ENCODE data around the gene PHKB. TPM values are rescaled to one million over a fixed set of nuclear protein-coding genes. Genes with fewer than 3 reads are reported as not detected.

Gene PHKB
- total RNA-seq, 1 donor from 2014 or later, result 44.5 TPM

- H3K27me3 ChIP-seq (ENCODE audit: control insufficient read depth, insufficient read depth, low read length), result no peaks in the 10 kb centered on the region
- FAIRE-seq, result no peak
- H3K4me3 ChIP-seq (ENCODE audit: low read depth, low read length), result no peak overlapping the region
- DNase-seq (ENCODE audit: low read depth), result no peak
- TF ChIP-seq CTCF (IDR thresholded peaks at IDR 0.05; ENCODE audit: insufficient read depth, low read length, severe bottlenecking), result no peak
- H3K36me3 ChIP-seq (ENCODE audit: control insufficient read depth, insufficient read depth, low read length), result peaks cover 9% of the 10 kb centered on the region
These were observed 177.0 kb downstream of the PHKB start for GRCh38 chr16:47638175-47638574.

- TF ChIP-seq CTCF (IDR thresholded peaks at IDR 0.05; ENCODE audit: insufficient read depth, low read length, severe bottlenecking), result no peak
- FAIRE-seq, result no peak
- Histone ChIP-seq H3K4me3 (ENCODE audit: low read depth, low read length) (no peak overlapping the region), H3K27me3 (ENCODE audit: control insufficient read depth, insufficient read depth, low read length) (no peaks in the 10 kb centered on the region), H3K36me3 (ENCODE audit: control insufficient read depth, insufficient read depth, low read length) (peaks cover 9% of the 10 kb centered on the region)
- no peak for DNase-seq (ENCODE audit: low read depth)
These were observed 179.5 kb downstream of the PHKB start for GRCh38 chr16:47640661-47641060.

GRCh38 chr16:47643323-47644000 lies 182.3 kb downstream of the PHKB start:
- H3K36me3 ChIP-seq (ENCODE audit: control insufficient read depth, insufficient read depth, low read length), result peaks cover 1% of the 10 kb centered on the region
- H3K27me3 ChIP-seq (ENCODE audit: control insufficient read depth, insufficient read depth, low read length), result no peaks in the 10 kb centered on the region
- no peak for TF ChIP-seq CTCF (IDR thresholded peaks at IDR 0.05; ENCODE audit: insufficient read depth, low read length, severe bottlenecking)
- FAIRE-seq (no peak), DNase-seq (ENCODE audit: low read depth) (no peak)
- no peak overlapping the region for H3K4me3 ChIP-seq (ENCODE audit: low read depth, low read length)

- no peak for TF ChIP-seq CTCF (IDR thresholded peaks at IDR 0.05; ENCODE audit: insufficient read depth, low read length, severe bottlenecking)
- H3K4me3 ChIP-seq (ENCODE audit: low read depth, low read length), result no peak overlapping the region
These were observed 183.0 kb downstream of the PHKB start for GRCh38 chr16:47644166-47644565.

GRCh38 chr16:47644661-47645060 lies 183.5 kb downstream of the PHKB start:
- Histone ChIP-seq H3K27me3 (ENCODE audit: control insufficient read depth, insufficient read depth, low read length) (no peaks in the 10 kb centered on the region), H3K36me3 (ENCODE audit: control insufficient read depth, insufficient read depth, low read length) (peaks cover 1% of the 10 kb centered on the region), H3K4me3 (ENCODE audit: low read depth, low read length) (no peak overlapping the region)
- no peak for TF ChIP-seq CTCF (IDR thresholded peaks at IDR 0.05; ENCODE audit: insufficient read depth, low read length, severe bottlenecking)
- FAIRE-seq, result no peak
- DNase-seq (ENCODE audit: low read depth), result no peak

More at GRCh38 chr16:47644166-47644565, 183.0 kb downstream of the PHKB start:
- Histone ChIP-seq H3K36me3 (ENCODE audit: control insufficient read depth, insufficient read depth, low read length) (peaks cover 1% of the 10 kb centered on the region), H3K27me3 (ENCODE audit: control insufficient read depth, insufficient read depth, low read length) (no peaks in the 10 kb centered on the region)
- DNase-seq (ENCODE audit: low read depth) (peak; percentile 51), FAIRE-seq (no peak)

- no peak for DNase-seq (ENCODE audit: low read depth)
- Histone ChIP-seq H3K36me3 (ENCODE audit: control insufficient read depth, insufficient read depth, low read length) (peaks cover 4% of the 10 kb centered on the region), H3K27me3 (ENCODE audit: control insufficient read depth, insufficient read depth, low read length) (no peaks in the 10 kb centered on the region), H3K4me3 (ENCODE audit: low read depth, low read length) (no peak overlapping the region)
- no peak for TF ChIP-seq CTCF (IDR thresholded peaks at IDR 0.05; ENCODE audit: insufficient read depth, low read length, severe bottlenecking)
- FAIRE-seq, result no peak
These were observed 185.8 kb downstream of the PHKB start for GRCh38 chr16:47646914-47647313.
